ENCODE measurements around the gene GLRX. TPM values are rescaled to one million over a fixed set of nuclear protein-coding genes. Genes with fewer than 3 reads are reported as not detected.
A peak's percentile ranks its signal among the peaks of the same experiment; 100 is the strongest.
"Not testable (repeated sequence)": the region's sequence is repeated elsewhere in the genome, so short reads cannot be mapped to it uniquely, and the experiment has no call there.

Gene GLRX, protein sequence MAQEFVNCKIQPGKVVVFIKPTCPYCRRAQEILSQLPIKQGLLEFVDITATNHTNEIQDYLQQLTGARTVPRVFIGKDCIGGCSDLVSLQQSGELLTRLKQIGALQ
- total RNA-seq, result 139 TPM
- long read RNA-seq, transcript GLRX-204 (2 exons, 3,407 nt), result minor isoform, 14 of 132 reads
- long read RNA-seq, transcript GLRX-201 (3 exons, 1,211 nt), result major isoform, 114 of 132 reads
- long read RNA-seq, partial matches to known transcripts, result 0 of 132 reads
- long read RNA-seq, other reads (novel, unspliced or antisense), result 3 of 132 reads

- H3K9me3 ChIP-seq (replicated peaks), result no peaks in the 10 kb centered on the region
- peaks cover 72% of the 10 kb centered on the region for H3K4me1 ChIP-seq
- no peaks in the 10 kb centered on the region for H3K27me3 ChIP-seq (ENCODE audit: low read depth)
- H3K36me3 ChIP-seq, result no peaks in the 10 kb centered on the region
- H3K4me3 ChIP-seq, result peak within 1 kb of the TSS; percentile 89
- intact Hi-C loops (cut with micrococcal nuclease), result no loop called here
- TF ChIP-seq CTCF (IDR thresholded peaks at IDR 0.05; ENCODE audit: borderline replicate concordance), result no peak
- H3K27ac ChIP-seq (replicated peaks), result peak within 1 kb of the TSS; percentile 95
- DNase-seq, result peak; percentile 64
These were observed at the start of gene GLRX for GRCh38 chr5:95822542-95823181. Gene GLRX (minus strand): TSS chr5:95822726. CDS start chr5:95822662, 64 bp downstream.

GRCh38 chr5:95871146-95871806 is 48.8 kb upstream of the GLRX start:
- peak overlapping the region; percentile 57 for H3K27ac ChIP-seq (replicated peaks)

DNA sequence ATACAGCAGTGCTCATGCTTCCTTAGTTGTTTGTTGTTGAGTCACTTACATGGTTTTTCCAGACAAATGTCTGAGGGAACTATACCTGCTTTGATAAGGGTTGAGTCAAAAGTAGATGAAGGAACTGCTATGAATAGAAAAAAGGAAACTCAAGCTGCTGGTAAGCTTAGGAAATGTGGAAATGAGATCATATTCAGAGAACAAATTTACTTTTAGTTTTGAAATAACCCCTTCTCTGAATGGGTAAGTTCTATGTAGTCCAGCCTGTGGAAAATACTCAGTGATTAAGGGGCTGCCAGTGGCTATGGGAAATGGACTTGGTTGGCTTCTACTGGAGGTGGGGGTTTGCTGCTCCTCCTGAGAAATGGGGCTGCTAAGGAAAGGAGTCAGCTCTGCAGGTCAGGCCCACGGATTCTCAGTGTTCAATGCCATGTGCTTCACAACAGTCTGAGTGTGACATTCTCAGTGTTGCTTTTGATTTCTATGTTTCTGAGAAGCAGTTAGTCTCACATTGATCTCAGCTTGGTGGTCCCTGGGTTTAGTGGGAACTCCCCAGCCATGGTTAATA is 47.7 kb upstream of the GLRX start:
- Histone ChIP-seq H3K9me3 (replicated peaks) (no peaks in the 10 kb centered on the region), H3K27ac (replicated peaks) (peak overlapping the region; percentile 57), H3K4me1 (peaks cover 28% of the 10 kb centered on the region), H3K27me3 (ENCODE audit: low read depth) (no peaks in the 10 kb centered on the region), H3K4me3 (no peak overlapping the region), H3K36me3 (no peaks in the 10 kb centered on the region)
- intact Hi-C loops (cut with micrococcal nuclease), result no loop called here
- DNase-seq, result no peak
- no peak for TF ChIP-seq CTCF (IDR thresholded peaks at IDR 0.05; ENCODE audit: borderline replicate concordance)

More at GRCh38 chr5:95871146-95871806, 48.8 kb upstream of the GLRX start:
- no peaks in the 10 kb centered on the region for H3K27me3 ChIP-seq (ENCODE audit: low read depth)
- no peak overlapping the region for H3K4me3 ChIP-seq
- H3K36me3 ChIP-seq, result no peaks in the 10 kb centered on the region
- no peak for TF ChIP-seq CTCF (IDR thresholded peaks at IDR 0.05; ENCODE audit: borderline replicate concordance)
- peaks cover 28% of the 10 kb centered on the region for H3K4me1 ChIP-seq
- no peaks in the 10 kb centered on the region for H3K9me3 ChIP-seq (replicated peaks)
- intact Hi-C loops (cut with micrococcal nuclease), result no loop called here
- DNase-seq, result no peak

- H3K4me1 ChIP-seq, result peaks cover 28% of the 10 kb centered on the region
- peak overlapping the region; percentile 57 for H3K27ac ChIP-seq (replicated peaks)
- intact Hi-C loops (cut with micrococcal nuclease); H3K36me3 ChIP-seq; H3K4me3 ChIP-seq; H3K9me3 ChIP-seq (replicated peaks); H3K27me3 ChIP-seq (ENCODE audit: low read depth); DNase-seq: not testable (repeated sequence)
These were observed 46.8 kb upstream of the GLRX start for GRCh38 chr5:95869173-95869855.

GRCh38 chr5:95868136-95868535 is 45.6 kb upstream of the GLRX start:
- Histone ChIP-seq H3K27ac (replicated peaks) (no peak overlapping the region), H3K4me1 (peaks cover 34% of the 10 kb centered on the region), H3K4me3 (no peak overlapping the region), H3K27me3 (ENCODE audit: low read depth) (no peaks in the 10 kb centered on the region), H3K36me3 (no peaks in the 10 kb centered on the region), H3K9me3 (replicated peaks) (no peaks in the 10 kb centered on the region)
- intact Hi-C loops (cut with micrococcal nuclease), result no loop called here
- no peak for TF ChIP-seq CTCF (IDR thresholded peaks at IDR 0.05; ENCODE audit: borderline replicate concordance)
- no peak for DNase-seq
